Vagina (tissue), 2 donors: Measurements from ENCODE around the gene RPL7L1. TPM values are rescaled to one million over a fixed set of nuclear protein-coding genes. Genes with fewer than 3 reads are reported as not detected.

Experiments used
- DNase-seq, 2 donors: peaks; one replicate each; pipeline ENCODE4 v3.0.0-alpha.2; 2017; ENCODE audit errors: extremely low spot score in 2 of 2
- H3K27ac ChIP-seq: fragments of 200-600 bp; sonication (generic); one replicate; pipeline ENCODE4 v1.5.1; 2019
- H3K27me3 ChIP-seq: fragments of 200-600 bp; sonication (generic); one replicate; pipeline ENCODE4 v1.5.1; 2019
- H3K36me3 ChIP-seq, 2 donors: fragments of 200-600 bp; sonication (generic); one replicate each; pipeline ENCODE4 v1.5.1; 2017 to 2019
- H3K4me1 ChIP-seq: fragments of 200-600 bp; sonication (generic); one replicate; pipeline ENCODE4 v1.5.1; 2019
- H3K4me3 ChIP-seq, 2 donors: fragments of 200-600 bp; sonication (generic); 1 replicate in 1 of 2; 2 replicates in 1 of 2; pipeline ENCODE4 v1.5.1; 2016 to 2019
- H3K9me3 ChIP-seq: fragments of 200-600 bp; sonication (generic); one replicate; pipeline ENCODE4 v1.5.1; 2019
- POLR2A ChIP-seq, 2 donors: fragments of 450-650 bp; IDR thresholded peaks; one replicate each; pipeline ENCODE4 v1.6.1; 2017; ENCODE audit warnings: antibody characterized with exemption in 2 of 2, mild to moderate bottlenecking in 2 of 2, moderate library complexity in 2 of 2
- POLR2AphosphoS5 ChIP-seq, 2 donors: sonication (generic); formaldehyde crosslinking; IDR thresholded peaks; one replicate each; pipeline ENCODE4 v1.9.0; 2017; ENCODE audit warnings: antibody characterized with exemption in 2 of 2, mild to moderate bottlenecking in 2 of 2, low read depth in 1 of 2; ENCODE audit not compliant: insufficient read depth in 1 of 2
- intact Hi-C: fragments of 100-400 bp; cut with DNase I; formaldehyde crosslinking; loops from one replicate; pipeline ENCODE4 v1.15.1; 2023
- total RNA-seq: library from RNA; depleted of rRNA; stranded (reverse); fragments of >200 nt; gene quantifications from one replicate; pipeline ENCODE4 v1.2.3, GENCODE V29; 2016
- TF ChIP-seq, protein P1 (sequence below), 3 experiments: fragments of 450-650 bp in 2 of 3; fragments of 200-600 bp in 1 of 3; sonication (generic) in 1 of 3; IDR thresholded peaks; one replicate each; pipeline ENCODE4 v1.5.1; 2017 to 2019; ENCODE audit warnings: antibody characterized with exemption in 3 of 3, mild to moderate bottlenecking in 2 of 3, moderate library complexity in 2 of 3

RPL7L1 gene
- total RNA-seq, 1 donor from 2014 or later, result 55.7 TPM

DNA sequence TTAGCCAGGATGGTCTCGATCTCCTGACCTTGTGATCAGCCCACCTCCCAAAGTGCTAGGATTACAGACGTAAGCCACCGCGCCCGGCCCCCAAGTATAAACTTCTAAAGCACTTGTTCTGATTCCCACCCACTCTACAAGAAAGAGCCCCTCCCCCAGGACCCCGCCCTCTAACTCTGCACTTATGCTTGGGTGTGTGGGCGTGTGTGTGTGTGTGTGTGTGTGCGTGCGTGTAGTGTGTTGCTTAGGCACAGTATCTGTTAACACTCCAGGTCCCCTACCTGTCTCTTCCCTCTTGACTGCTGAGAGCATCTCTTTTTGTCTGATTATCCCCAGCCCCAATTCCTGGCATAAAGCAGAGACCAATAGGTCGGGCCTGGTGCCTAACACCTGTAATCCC lies 30.4 kb downstream of the RPL7L1 start:
- no peak for TF ChIP-seq POLR2AphosphoS5 (IDR thresholded peaks at IDR 0.05; ENCODE audit: insufficient read depth in 1 of 2, low read depth in 1 of 2)
- TF ChIP-seq, protein P1, sequence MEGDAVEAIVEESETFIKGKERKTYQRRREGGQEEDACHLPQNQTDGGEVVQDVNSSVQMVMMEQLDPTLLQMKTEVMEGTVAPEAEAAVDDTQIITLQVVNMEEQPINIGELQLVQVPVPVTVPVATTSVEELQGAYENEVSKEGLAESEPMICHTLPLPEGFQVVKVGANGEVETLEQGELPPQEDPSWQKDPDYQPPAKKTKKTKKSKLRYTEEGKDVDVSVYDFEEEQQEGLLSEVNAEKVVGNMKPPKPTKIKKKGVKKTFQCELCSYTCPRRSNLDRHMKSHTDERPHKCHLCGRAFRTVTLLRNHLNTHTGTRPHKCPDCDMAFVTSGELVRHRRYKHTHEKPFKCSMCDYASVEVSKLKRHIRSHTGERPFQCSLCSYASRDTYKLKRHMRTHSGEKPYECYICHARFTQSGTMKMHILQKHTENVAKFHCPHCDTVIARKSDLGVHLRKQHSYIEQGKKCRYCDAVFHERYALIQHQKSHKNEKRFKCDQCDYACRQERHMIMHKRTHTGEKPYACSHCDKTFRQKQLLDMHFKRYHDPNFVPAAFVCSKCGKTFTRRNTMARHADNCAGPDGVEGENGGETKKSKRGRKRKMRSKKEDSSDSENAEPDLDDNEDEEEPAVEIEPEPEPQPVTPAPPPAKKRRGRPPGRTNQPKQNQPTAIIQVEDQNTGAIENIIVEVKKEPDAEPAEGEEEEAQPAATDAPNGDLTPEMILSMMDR (IDR thresholded peaks at IDR 0.05), result no peak
- no peak for TF ChIP-seq POLR2A (IDR thresholded peaks at IDR 0.05)
- Histone ChIP-seq H3K27ac (no peak overlapping the region), H3K9me3 (no peaks in the 10 kb centered on the region), H3K36me3 (no peaks in the 10 kb centered on the region), H3K4me3 (no peak overlapping the region), H3K27me3 (no peaks in the 10 kb centered on the region), H3K4me1 (peaks cover 7% of the 10 kb centered on the region)
- no peak for DNase-seq
- intact Hi-C loops, result loop anchor here (10.0 kb wide), 1 partner anchor 105 kb away; the partner anchor contains the start of genes KLHDC3 and MEA1

DNA sequence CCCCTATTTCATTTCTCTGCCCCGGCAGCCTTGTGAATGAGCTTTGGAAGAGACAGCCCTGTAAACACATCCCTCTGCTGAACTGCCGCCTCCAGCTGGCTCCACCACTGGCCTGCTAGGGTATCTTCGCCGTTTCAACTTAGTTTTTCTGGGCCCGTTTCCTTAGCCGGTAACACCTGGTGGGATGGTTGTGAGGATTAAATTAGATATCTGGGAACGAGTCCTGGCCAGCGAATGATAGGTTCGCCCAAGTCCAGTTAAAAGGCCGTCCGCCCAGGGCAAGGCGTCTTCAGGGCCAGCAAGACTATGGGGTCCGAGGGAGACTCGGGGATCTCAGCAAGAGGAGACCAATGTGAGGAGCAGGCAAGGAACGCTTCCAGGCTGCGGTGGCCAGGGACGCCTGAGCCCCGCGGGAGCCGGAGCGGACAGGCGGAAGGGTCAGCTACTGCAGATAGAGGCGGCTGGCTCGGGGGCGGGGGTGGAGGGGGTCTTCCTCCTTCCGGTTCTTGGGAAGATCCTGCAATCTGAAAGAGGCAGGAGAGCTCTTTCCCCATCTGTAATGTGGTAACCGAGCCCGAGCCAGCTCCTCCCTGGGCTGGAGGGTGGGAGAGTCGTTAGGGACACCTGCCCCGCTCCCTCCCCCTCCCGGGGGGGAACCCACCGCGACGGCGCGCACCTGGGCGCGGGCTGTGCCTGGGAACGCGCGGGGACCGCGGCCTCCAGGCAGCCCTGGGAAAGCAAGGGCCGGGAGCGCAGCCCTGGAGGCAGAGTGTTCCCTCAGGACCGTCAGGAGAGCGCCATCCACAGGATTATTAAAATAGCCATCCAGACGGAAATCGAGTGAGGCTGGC lies 32.0 kb downstream of the RPL7L1 start:
- intact Hi-C loops, result no loop called here
- Histone ChIP-seq H3K4me1 (peaks cover 7% of the 10 kb centered on the region), H3K4me3 (peak overlapping the region; percentile 23 to 33), H3K27ac (no peak overlapping the region), H3K27me3 (no peaks in the 10 kb centered on the region), H3K9me3 (no peaks in the 10 kb centered on the region), H3K36me3 (no peaks in the 10 kb centered on the region)
- DNase-seq, result no peak
- TF ChIP-seq, protein P1 (IDR thresholded peaks at IDR 0.05), result no peak
- TF ChIP-seq POLR2AphosphoS5 (IDR thresholded peaks at IDR 0.05; ENCODE audit: insufficient read depth in 1 of 2, low read depth in 1 of 2) (no peak), POLR2A (IDR thresholded peaks at IDR 0.05) (no peak)

DNA sequence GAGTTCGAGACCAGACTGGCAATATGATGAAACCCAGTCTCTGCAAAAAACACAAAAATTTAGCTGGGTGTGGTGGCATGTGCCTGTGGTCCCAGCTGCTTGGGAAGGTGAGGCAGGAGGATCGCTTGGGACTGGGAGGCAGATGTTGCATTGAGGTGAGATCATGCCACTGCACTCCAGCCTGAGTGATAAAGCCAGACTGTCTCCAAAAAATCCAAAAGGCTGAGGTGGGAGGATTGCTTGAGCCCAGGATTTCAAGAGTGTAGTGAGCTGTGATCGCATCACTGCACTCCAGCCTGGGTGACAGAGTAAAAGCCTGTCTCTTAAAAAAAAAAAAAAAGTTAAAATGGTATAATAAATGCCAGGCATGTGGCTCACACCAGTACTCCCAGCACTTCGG lies 35.1 kb downstream of the RPL7L1 start:
- TF ChIP-seq POLR2A (IDR thresholded peaks at IDR 0.05) (no peak), POLR2AphosphoS5 (IDR thresholded peaks at IDR 0.05; ENCODE audit: insufficient read depth in 1 of 2, low read depth in 1 of 2) (no peak)
- TF ChIP-seq, protein P1 (IDR thresholded peaks at IDR 0.05), result no peak
- H3K27me3 ChIP-seq, result no peaks in the 10 kb centered on the region
- DNase-seq, result no peak
- H3K9me3 ChIP-seq, result no peaks in the 10 kb centered on the region
- no peak overlapping the region for H3K4me3 ChIP-seq
- intact Hi-C loops, result no loop called here
- no peaks in the 10 kb centered on the region for H3K36me3 ChIP-seq
- H3K4me1 ChIP-seq, result peaks cover 7% of the 10 kb centered on the region
- H3K27ac ChIP-seq, result no peak overlapping the region

DNA sequence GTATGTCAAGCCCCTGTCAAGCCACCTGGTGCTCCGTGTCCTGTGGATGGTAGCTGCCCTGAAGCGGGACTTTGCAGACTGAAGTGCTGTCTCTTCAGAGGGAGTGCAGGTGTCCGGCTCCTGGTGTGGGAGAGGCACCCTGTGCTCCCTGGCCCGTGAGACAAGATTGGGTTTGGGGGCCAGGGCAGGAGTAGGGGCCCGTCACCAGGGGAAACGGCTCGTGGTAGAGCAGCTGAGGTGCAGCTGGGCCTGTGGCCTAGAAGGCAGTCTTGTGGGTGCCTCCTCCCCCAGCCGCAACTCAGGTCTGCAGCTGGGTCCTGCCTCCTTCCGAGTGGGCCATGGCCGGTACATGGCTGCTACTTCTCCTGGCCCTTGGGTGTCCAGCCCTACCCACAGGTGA lies 36.3 kb downstream of the RPL7L1 start, which contains the start of gene PTCRA:
PTCRA (plus strand) TSS at position 322 of the 400 bp plus-strand sequence; CDS start at position 339, 17 bp downstream.
- intact Hi-C loops, result no loop called here

More for the DNA sequence above, 36.3 kb downstream of the RPL7L1 start, which contains the start of gene PTCRA:
- Histone ChIP-seq H3K4me1 (peaks cover 7% of the 10 kb centered on the region), H3K36me3 (no peaks in the 10 kb centered on the region), H3K27me3 (no peaks in the 10 kb centered on the region), H3K4me3 (no peak within 1 kb of the TSS), H3K9me3 (no peaks in the 10 kb centered on the region), H3K27ac (no peak within 1 kb of the TSS)
- TF ChIP-seq, protein P1 (IDR thresholded peaks at IDR 0.05), result no peak
- TF ChIP-seq POLR2AphosphoS5 (IDR thresholded peaks at IDR 0.05; ENCODE audit: insufficient read depth in 1 of 2, low read depth in 1 of 2) (no peak), POLR2A (IDR thresholded peaks at IDR 0.05) (no peak)
- DNase-seq, result no peak
